NCI-H524 (cell line): Measurements from ENCODE around the gene LPCAT2.

ENCODE experiments used
- DNase-seq, 2 experiments: peaks; one replicate each; lab custom pipeline; 2025; lab: John Stamatoyannopoulos, UW

LPCAT2 gene

GRCh38 chr16:55481023-55481422 lies 27.8 kb upstream of the LPCAT2 start:
- no peak for DNase-seq

DNA sequence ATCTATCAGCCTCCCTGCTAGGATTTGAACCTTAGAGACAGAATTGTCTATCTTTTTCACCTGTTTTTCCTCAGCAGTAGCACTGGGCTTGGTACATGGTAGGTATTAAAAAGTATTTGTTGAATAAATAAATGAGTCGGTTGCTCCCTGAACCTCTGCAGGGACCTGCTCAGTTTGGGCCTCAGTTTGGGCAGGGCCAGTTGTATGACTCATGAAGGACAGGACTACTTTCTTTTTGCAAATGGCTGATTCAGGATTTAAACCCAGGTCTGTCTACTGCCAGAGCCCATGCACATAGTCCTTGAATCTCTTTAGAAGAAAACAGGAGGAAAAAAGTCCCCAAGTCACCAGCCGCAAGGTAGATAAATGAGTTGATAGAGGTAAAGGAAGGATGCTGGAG lies 26.8 kb upstream of the LPCAT2 start:
- no peak for DNase-seq

- DNase-seq = no peak
These were observed 21.6 kb upstream of the LPCAT2 start for GRCh38 chr16:55487048-55487803.

- DNase-seq = no peak
These were observed 20.6 kb upstream of the LPCAT2 start for GRCh38 chr16:55488306-55488705.

DNA sequence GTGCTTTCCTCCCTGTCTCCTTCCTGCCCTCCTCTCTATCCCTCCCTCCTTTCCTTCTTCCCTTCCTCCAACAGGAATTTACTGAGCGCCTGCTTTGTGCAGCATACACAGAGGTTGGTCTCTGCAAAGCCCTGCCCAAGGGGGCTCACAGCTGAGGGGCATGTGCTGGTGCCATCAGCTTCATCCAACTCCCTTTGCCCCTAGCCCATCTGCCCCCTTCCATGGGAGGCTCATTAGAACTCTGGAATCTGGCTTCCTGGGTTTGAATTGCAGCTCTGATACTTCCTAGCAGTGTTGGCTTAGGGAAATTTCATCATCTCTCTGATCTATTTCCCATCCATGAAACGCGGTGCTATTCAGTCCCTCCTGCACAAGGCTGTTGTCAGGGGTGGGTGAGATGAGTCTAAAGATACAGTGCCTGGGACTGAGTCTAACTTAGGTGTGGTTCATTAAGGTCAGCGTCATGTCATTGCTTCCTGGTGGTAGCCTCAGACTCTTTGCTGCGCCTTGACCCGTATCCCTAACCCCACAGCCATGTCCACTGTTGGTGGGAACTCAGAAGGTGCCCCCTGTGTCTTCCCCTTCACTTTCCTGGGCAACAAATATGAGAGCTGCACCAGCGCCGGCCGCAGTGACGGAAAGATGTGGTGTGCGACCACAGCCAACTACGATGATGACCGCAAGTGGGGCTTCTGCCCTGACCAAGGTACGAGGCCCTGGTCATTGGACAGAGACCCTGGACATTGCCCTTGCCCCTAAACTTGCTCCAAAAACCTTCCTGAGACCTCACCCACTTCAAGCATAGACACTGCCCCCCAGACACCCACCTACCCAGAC lies 19.5 kb upstream of the LPCAT2 start:
- DNase-seq = no peak

DNA sequence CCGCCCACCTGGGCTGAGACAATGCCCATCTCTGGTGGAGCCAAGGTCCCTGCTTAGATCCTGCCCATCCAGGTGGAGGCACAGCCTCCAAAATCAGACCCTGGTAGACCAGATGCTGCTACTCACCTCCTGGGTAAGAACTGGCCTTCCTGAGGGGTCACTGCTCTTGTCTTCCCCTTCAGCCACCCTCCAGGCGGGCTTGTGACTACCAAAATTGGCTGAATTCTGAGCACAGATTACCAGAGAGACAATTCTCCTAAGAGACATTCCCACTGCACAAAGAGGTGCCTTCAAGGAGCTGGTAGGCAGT lies 19.0 kb upstream of the LPCAT2 start:
- DNase-seq = no peak

DNA sequence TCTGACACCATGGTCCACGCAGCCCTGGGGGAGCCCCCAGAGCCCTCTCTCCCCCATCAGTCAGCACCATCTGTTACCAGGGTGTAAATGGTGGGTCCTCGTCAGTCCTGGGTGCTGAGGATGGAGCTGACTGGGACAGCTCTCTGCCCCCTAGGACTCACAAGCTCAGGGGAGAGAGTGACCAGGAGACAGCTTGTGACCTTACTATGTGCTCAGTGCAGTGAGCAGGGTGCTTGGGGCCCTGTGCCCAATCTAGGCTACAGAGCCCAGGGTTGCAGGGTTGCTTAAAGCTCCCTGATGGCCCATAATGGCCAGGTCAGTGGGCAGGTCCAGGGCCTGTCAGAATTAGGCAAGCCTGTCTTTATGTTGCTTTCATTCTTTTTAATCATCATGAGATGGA lies 18.6 kb upstream of the LPCAT2 start:
- DNase-seq = no peak

DNA sequence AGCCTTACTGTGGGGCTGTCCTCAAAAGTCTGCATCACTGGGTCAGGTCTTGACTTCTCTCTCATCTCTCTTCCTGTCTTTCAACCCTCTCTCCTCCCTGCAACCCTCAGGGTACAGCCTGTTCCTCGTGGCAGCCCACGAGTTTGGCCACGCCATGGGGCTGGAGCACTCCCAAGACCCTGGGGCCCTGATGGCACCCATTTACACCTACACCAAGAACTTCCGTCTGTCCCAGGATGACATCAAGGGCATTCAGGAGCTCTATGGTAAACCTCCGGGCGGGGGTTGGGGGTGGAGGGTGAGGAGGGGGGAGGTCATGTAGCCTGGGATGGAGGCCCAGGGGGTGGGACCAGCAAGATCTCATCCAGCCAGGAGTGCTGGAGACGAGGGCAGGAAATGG lies 17.2 kb upstream of the LPCAT2 start:
- DNase-seq = no peak

DNA sequence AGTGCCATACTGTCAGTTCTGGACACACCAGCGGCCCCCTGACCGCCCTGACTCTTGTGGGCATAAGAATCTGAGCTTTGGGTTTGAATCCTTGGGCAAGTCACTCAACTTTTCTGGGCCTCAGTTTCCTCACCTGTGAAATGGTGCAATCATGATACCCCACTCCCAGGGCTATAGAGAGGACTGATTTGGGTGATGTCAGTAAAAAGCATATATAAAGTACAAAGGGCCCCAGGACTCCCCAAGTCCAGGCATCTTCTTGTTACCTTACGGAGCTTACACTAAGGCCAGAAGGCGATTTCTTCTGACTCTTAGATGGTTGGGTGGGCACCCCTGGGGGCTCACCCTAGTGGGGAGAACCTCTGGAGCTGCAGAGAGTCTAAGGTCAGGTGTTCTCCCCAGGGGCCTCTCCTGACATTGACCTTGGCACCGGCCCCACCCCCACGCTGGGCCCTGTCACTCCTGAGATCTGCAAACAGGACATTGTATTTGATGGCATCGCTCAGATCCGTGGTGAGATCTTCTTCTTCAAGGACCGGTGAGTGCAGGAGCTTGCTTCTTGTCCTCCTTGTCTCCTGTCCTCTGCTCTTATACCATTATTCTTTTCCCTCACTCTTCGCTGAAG lies 16.0 kb upstream of the LPCAT2 start:
- DNase-seq = no peak

- peak in 1 of 2 experiments; percentile 30 for DNase-seq
These were observed 13.9 kb upstream of the LPCAT2 start for GRCh38 chr16:55494994-55495421.

DNA sequence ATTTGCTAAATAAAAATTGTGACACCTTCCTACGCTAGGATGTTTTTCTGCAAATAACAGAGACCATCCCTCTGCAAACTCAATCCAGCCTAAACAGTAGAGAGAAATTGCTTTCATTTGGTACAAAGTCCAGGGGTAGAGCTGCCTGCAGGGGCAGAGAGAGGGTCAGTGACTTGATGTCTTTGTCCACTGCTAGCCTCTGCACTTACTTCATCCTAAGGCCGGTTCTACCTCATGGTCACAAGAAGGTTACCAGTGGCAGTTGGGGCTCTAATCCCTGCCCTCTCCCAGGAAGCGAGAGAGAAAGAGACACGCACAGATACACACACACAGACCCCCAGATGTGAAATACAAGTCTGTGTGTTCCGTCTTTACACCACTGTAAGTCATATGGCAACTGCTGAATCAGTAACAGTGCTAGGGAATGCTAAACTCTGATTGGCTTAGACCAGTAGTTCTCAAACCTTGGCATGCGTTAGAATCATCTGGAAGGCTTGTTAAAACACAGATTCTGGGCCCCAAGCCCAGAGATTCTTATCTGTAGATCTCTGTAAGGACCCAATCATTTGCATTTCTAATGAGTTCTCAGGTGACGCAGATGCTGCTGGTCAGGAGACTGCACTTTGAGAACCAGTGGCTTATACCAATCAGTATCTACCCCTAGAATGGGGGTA lies 13.1 kb upstream of the LPCAT2 start:
- peak in 1 of 2 experiments; percentile 57 for DNase-seq

DNA sequence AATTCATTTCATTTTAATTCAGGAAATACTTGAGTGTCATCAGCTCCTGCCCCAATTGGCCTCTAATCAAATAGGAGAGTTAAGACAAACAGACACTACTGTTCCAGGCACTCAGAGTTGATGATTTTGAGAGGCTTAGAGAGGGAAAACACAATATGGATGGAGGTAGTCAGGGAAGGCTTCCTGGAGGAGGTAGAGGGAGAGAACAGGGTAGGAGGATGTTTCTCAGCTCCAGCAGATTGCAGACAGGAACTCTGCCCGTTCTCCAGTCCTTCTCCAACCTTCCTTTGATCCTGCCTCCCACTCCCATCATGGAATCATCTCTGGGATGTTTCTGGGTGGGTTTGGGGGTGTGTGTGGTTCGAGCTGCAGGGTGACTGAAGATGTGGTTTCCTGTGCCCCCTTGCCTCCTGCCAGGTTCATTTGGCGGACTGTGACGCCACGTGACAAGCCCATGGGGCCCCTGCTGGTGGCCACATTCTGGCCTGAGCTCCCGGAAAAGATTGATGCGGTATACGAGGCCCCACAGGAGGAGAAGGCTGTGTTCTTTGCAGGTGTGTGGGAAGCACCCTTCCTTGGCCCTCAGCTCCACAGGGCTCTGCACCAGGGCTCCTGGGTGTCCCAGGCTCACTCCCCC lies 12.2 kb upstream of the LPCAT2 start:
- no peak for DNase-seq

- DNase-seq = peak in 1 of 2 experiments; percentile 59
These were observed 11.3 kb upstream of the LPCAT2 start for GRCh38 chr16:55497558-55497957.

DNA sequence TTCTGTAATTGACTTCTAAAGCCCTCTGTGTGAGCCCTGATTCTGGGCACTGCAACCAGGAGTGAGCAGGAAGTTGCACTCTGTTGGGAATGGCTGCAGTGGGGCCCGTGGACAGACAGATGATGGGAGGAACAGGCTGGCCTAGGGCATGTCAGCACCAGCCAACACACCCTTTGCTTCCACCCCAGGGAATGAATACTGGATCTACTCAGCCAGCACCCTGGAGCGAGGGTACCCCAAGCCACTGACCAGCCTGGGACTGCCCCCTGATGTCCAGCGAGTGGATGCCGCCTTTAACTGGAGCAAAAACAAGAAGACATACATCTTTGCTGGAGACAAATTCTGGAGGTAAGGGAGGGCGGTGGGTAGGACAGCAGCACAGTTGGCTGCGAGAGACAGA lies 10.8 kb upstream of the LPCAT2 start:
- DNase-seq = no peak

- no peak for DNase-seq
These were observed 9.6 kb upstream of the LPCAT2 start for GRCh38 chr16:55499281-55499680.

GRCh38 chr16:55499951-55500529 lies 8.8 kb upstream of the LPCAT2 start:
- DNase-seq = peak in 1 of 2 experiments; percentile 43

- DNase-seq = peak in 1 of 2 experiments; percentile 63
These were observed 8.3 kb upstream of the LPCAT2 start for GRCh38 chr16:55500530-55501011.

DNA sequence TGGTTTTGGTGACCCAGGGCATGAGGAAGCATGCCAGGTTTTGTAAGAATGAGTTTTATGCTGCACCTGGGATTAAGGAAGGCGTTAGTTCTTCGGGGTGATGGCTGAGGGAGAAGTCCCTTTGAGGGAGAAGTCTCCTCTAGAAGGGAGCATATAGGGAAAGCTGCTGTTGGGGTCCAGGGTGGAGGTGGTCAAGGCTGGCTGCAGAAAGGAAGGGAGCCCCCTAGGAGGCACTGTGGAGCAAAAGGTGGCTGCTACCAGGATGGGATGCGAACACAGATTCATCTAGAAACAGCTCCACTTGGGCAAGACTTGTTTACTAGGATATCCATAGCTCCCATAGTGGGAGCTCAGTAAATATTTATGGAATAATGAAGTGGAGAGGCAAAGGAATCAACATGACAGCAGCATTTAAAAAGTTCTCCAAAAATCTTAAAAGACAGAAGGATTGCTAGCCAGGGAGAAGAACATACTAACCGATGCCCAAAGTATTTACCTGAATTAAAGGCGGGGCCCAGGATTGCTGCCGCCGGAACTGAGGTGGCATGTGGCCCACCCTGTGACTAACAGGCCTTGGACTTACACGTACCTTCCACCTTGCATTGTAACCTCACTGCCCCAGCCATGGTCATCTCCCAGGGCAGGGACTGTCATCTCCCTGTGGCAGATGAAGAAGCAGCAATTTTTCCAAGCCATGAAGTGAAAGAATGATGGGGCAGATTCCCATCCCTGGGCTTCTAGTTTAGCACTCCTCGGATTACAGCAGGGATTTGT lies 7.1 kb upstream of the LPCAT2 start:
- DNase-seq = peak in 1 of 2 experiments; percentile 54

DNA sequence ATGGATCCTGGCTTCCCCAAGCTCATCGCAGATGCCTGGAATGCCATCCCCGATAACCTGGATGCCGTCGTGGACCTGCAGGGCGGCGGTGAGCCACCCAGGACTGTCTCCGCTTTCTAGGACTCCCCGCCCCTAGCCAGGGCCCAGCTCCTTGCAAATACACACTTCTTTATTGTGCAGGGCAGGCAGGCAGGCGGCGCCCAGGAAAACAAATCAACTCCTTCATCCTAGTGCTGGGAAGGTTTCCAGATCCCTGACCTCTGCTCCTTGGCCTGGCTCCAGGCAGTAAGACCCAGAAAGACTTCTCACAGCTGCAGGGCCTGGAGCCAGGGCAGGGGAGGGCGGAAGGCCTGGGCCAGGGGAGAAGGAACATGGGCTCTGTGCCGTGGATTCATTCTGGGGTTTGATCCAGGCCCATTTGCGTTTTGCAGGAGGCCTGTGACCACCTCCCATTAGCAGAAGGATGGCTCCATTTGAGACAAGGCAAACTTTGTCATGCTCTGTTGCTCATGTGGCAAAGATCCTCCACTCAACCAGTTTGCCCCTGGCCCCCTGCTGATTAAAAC lies 6.0 kb upstream of the LPCAT2 start:
- peak; percentile 59 to 67 for DNase-seq
